Putamen (tissue), 1 donor: ENCODE measurements around the gene TEX14.

Source experiments
- DNase-seq: peaks from one replicate; pipeline ENCODE4 v3.0.0-alpha.2; 2016; ENCODE audit warnings: low spot score

The TEX14 gene

DNA sequence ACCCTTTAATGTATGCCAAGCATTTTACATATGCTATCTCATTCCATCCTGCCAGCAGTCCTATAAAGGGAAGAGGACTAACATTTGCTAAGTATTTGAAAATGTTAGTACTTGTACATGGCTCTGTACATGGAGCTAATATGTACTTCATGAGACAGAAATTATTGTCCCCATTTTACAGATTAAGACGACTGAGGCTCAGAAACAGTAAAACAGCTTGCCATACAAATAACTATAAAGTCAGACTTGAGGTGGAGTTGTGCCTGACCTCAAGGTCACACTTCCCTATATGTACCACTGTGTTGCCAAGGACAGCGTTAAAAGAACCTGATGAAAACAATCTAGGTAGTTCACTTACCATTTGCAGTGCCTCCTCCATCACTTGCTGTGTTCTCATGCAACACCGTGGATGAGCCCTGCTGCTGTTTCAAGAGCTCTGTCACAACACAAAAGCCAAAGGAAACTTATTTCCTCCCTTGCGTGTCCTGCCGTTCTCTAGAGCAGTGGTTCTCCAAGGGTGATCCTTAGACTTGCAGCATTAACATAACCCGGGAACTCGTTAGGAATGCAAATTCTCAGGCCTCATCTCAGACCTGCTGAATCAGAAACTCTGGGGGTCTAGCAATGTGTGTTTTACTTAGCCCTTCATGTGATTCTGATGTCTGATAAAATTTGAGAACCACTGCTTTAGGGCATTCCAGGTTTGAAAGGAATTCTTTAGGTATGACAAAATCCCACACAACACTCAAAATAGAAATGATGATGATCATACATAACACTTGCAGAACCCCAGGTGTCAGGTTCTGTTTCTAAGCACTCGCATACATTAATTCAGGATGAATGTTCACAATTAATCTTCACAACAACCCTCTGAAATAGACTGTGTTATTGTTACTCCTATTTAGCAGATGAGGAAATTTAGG is 126.2 kb downstream of the TEX14 start:
- DNase-seq: no peak

DNA sequence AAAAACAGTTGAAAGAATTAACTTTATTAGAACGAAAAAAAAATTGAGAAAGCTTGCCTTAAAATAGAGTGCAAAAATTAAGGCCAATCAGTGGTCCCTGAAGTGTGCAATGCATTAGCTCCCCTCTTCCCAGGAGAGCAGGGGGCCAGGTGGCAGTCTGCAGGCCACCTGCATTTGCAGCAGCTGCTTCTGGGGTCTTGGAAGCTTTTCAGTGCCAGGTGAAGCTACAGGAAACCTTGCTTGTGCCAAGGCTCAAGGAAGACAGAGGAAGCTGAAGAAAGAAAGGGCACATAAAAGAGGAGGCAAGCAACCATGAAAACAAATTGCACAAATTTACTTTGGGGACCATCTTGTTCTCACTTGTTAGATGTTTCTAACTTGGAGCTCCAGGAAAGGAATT is 126.9 kb downstream of the TEX14 start:
- no peak for DNase-seq

DNA sequence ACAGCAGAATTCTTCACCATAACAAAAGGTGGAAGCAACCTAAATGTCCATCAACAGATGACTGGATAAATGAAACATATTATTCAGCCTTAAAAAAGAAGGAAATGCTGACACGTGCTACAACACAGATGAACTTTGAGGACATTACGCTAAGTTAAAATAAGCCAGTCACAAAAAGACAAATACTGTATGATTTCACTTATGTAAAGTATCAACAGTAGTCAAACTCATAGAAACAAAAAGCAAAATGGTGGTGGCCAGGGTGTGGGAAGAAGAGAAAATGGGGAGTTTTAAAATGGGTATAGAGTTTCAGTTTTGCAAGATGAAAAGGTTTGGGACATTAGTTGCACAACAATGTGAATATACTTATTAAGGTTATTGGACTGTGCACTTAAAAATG is 127.6 kb downstream of the TEX14 start:
- no peak for DNase-seq

DNA sequence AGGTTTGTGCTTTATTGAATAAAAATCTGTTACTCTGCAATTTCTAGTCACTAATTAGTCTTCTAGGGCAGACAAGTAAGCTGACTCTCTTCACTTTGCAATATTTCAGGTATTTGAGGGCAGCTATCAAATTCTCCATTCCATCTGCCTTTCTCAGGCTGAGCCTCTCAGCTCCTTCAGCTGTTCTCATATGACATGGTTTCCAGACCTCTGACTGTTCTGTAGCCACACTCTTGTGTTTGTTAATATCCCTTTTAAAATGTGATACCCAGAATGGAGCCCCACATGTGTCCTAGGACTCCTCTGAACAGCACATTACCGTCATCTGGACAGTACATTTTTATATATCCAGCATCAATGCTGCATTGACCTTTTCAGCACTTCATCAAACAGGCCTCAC is 131.3 kb downstream of the TEX14 start:
- DNase-seq: no peak

DNA sequence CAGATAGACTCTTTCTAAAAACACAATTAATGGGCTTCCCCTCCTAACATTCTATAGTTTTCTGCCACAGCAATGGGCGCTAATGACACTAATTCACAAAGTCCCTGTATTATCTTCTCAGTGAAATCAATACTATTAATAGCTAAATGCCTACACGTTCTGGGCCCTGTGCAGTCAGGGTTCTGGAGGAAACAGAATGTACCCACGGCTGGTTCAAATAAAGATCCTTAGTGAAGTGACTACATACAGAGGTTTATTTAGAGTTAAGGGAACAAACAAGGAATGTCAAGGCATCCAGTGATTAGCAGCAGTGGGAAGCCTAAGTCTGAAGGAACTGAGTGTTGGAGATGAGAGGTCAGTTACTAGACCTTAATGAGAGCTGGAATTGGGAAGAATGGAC is 133.9 kb downstream of the TEX14 start:
- no peak for DNase-seq

DNA sequence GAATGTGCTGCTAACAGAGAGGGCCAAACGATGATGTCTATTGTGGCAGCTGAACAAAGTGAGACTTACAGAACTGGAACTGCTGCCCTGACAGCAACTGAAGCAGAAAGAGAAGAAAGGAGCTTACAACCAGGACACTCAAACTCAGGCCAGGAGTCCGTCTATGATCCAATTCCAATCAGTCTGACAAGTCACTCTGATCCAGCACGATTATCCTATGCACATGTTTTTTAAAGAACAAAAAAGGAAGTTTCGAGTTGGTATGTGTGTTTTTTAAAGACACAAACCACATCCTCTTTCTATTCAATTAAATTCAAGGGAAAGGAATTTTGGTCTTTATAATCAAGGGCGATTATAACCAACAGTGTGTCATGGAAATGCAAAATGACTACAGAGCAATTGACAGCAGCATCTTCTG is 135.0 kb downstream of the TEX14 start:
- peak; percentile 80 for DNase-seq

DNA sequence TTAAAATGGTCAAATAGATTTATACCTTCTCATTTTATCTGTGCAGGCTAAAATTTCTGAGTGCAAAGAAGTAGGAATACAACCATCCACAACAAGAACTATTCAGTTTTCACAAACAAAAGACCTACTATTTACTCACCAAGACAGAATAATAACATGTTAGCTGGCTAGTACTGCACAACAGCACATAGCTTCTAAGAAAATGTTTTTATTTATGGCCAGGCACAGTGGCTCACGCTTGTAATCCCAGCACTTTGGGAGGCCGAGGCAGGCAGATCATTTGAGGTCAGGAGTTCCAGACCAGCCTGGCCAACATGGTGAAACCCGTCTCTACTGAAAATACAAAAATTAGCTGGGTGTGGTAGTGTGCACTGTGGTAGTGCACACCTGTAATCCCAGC is 136.7 kb downstream of the TEX14 start:
- peak; percentile 80 for DNase-seq

DNA sequence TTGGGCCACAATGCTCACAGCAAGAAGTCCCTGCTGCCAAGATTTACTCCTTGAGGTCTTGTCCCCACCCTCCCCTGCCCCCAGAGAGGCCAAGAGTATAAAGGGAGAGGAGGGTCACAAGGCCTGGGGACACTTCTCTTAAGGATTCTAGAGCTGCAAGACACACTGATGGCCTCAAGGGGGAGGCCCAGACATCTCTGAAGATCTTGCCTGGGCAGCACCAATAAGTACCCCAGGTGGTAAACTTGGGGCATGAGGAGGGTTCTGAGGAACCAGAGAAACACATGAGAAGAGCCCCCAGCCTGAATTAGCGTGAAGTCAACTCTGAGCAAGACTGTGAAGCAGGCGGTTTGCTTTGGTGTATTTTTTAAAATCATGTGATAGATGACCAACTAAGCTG is 150.6 kb downstream of the TEX14 start:
- DNase-seq: no peak

DNA sequence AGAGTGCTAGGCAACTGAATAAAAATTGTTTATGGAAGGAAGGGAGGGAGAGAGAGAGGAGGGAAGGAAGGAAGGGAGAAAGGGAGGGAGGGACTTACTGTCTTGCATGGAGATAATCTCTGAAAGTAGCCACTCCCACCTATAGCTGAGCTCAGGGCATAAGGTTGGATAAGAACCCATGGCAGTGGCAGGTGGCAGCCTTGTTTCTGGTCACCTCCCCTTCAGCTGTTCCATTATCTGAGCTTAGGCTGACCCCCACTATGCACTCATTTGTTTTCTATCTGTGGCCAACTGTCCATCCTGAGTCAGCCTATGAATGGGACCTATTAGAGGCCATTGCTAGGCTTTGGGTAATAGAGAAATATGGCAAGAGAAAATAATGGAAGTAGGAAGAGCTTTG is 152.1 kb downstream of the TEX14 start:
- DNase-seq: no peak

DNA sequence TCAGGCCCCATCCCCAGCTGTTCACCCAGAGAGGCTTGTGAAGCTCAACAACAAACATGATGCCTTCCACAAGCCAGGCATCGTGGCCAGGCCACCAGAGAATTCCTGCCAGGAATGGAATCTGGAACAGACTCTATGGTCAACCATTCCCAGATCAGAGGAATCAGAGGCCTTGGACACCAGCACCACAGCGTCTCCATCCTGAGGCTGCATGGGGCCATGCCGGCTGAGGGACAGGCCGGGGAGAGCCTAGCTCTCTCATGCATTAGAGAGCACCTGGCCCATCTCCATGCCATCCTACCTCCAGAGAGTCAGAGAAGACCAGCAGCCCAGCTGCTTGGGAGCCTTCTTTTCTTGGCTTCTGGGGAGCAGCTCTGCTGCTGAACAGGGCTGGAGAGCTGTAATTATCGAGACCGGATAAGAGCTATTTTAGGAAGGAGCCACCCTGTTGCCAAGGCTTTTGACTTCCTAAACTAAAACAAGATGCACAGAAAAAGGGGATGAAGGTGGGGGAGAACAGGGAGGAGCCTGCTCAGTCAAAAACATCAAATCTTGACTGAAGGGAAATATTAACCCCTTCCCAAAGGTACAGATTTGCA is 152.9 kb downstream of the TEX14 start:
- no peak for DNase-seq

DNA sequence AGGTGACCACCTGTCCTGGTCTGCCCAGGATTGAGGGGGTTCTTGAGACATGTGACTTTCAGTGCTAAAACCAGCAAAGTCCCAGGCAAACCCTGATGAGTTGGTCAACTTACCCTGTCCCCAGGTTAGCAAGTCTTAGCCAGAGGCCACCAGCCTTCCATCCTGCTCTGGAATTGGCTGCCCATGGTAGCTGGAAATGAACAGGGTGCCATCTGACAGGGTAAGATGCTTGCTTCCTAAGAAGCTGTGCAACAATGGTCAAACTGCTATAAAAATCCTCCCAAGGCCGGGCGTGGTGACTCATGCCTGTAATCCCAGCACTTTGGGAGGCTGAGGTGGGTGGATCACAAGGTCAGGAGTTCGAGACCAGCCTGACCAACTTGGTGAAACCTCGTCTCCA is 154.6 kb downstream of the TEX14 start:
- DNase-seq: no peak

DNA sequence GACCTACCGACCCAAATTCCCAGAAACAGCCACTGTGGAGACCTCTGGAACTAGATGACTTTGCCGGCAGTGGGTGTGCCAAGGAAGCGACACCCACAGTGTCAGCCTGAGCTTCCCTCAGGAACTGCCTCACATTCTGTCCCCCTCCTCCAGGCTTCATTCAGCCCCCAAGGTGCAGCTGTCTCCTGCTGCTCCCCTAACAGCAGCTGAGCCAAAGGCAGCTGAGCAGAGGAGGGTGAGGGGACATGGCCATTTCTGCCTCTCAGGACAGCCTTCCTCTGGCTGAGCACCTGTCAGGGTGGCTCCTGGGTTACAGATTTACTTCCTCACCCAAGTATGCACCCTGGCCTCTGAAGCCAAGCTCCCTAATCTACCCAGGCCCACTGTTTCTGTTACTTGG is 155.3 kb downstream of the TEX14 start:
- no peak for DNase-seq

DNA sequence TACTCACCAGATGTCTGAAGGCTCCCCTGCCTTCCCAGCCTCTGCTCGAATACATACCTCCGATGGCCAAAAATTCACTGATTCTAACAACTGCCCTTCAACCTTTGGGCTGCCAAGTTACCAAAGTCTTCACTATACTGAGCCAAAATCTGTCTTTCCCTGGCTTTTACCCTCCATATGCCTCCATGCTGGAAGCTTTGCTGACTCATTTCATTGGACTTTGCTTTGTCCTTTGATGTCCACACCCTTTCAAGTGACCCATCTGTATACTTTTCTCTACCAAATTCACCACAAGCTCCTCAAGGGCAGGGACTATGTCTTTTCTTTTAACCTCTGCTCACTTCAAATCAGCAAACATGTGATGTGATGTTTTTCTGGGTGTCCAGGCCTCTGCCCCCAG is 156.4 kb downstream of the TEX14 start:
- DNase-seq: no peak

DNA sequence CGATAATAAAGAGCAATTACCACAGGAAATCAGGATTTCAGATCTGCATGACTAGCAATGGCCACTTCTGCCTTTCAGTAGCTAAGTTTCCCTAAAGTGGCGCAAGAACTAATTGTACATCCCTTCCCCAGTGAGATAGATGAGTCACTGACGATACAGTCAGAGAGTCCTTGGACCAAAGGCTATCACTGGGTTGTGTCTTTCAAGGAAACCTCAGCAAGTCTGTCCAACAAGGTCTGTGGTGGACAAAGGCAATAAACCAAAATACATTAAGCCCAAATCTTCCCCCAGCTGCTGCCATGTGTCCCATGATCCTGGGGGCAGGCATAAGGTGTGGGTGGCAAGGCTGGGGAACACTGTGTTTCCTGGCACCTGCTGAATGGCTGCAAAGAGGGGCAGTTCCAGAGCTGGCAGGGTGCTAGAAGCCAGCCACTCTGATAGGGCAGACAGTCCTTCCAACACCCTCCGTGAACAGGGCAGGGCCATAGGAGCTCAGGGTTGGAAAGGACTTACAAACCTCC is 156.9 kb downstream of the TEX14 start:
- DNase-seq: no peak

DNA sequence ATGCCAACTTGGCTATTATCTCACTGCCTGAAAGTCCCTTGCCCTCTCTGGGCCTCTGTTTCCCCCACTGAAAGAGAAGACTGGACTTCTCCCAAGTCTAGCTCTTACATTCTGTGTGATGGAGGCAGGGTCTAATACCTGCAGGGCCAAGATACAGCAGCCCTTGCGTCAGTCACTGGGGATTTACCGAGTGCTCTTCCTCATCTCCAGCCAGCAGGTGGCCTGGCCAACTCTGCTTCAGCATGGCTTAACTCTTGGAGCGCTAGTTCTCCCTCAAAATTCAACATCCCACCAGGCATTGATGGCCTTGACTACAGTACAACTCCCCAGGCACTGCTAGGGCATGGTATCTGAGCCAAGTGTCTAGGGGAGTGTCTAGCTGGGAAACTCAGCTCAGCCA is 157.5 kb downstream of the TEX14 start:
- DNase-seq: no peak

DNA sequence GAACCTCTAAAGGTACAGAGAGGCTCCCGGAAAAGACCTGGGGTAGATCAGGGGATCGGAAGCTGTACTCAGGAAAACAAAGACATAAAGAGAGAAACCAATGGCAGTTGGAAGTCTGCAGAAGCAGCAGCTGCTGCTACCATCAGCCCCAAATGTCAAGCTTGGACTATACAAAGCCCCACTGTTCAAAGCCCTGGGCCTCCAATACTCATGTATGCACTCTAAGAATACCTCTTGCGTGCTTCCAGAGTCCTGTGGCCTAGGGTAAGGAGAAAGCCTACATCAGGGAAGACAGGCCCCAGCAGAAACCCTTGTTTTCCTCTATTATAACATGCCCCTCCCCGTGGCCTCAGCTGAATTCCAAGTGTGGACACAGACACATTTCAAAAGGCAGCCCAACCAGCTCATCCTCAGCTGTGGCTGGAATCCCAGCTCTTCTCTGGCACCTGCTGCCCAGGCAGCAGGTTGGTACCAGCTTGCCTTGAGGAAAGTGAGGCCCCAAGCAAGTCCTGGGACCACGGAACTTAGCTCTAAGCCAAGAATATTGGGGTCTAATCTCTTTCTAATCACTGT is 158.1 kb downstream of the TEX14 start:
- DNase-seq: no peak

DNA sequence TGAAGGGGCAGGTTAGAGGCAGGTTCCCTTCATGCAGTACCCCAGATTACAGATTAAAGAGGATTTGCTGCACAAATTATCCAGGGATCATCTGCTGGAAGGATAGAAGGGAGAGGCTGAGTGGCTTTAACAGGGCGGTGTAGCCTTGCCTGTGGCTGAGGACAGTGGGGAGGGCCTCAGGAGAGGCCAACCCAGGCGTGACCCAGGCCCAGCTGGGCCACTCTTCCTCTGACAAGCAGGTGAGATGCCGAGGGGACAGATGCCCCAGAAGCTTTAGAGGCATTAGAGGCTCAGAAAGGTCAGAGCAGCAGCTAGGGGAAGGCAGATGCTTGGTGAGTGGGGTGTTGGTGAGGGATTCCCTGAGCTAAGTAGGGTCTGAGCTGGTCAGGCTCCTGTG is 159.3 kb downstream of the TEX14 start:
- no peak for DNase-seq

DNA sequence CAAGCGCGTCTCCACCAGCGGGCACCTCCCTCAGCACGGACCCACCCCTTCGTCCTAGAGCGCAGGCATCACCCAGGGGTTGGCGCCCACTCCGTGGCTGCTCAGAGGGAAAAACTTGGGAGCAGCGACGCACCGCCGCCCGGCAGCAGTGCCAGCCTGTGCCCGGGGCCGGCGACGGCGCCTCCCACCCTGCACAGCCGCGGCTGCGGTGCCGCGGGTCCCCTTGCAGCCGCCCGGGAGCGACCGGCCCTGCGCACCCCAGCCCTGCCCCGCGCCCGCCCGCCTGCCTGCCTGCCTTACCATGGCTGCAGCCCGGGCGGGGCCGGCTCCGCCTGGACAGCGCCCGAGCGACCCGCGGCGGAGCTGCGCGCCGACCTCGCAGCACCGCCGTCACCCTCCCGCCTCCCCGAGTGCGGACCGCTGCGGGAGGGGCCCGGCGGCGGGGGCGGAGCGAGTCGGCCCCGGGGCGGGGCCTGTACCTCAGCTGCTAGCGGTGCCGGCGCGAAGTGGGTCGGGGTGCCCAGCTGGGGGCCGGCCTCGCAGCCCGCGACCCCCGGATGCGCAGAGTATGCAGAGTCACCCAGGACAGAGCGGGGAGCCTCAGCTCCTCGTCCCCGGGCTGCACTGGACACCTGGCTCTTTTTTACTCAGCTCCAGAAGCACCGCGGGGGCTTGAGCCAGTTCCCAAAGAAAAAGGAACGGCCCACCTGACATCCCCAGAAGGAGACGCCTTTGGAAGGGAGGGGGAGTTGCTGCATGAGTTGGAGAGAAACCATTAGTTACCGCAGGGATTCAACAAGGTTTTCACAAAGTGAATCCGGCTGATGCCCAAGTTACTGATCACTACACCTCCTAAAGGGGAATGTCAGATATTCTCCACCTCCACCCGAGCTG is 159.9 kb downstream of the TEX14 start:
- DNase-seq: peak; percentile 90

DNA sequence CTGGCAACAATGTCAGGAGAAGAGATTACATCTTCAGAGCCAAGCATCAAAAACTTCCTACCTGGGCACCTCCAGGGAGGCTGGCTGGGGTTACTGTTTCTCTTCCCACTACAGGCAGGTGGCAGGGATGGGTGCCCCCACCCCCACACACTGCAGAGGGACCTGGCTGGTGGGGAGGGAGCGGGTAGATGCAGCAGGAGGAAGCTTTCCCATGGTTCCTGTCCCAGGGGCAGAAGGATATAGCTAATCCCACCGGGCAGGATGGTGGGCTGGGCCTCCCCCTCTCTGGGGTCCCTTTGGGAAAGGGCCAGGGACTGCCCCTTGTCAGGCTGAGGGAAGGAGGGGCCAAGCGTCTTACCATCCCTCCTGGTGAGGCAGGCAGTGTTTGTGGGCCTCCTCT is 160.7 kb downstream of the TEX14 start:
- no peak for DNase-seq

DNA sequence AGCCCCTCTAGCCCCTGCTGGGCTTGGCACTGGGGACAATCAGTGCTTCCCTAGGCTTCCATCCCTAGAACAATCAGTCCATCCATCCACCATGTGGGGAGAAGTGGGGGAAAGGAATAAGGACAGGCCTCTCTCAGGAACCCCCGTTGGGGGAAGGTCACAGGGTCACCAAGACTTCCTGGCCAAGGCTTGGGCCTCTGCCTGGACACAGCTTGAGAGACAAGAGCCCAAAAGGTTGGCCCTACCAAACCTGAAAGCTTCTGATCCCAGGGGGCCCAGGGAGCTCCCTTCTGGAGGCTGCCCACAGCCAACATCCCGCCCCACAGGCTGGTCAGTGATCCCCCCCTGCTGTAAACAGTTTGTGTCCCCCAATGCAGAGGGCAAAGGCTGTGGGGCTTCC is 161.2 kb downstream of the TEX14 start:
- DNase-seq: no peak

DNA sequence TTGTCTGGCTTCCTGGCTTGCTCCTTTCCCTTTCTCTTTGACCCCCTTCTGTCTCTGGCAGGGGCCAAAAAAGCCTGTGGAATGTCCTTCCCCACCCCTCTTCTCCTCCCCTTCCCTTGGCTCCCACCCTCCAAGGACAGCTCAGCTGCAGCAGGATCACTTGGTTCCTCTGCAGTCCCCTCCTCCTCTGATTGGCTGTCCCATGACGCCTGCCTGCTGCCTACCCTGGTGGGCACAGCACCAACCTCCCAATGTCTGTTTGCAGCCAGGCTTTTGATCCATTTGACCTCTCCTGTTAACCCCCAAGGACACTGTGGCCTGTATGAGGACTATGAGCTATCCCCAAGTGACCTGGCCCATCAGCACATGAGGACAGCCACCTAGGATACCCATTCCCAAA is 162.6 kb downstream of the TEX14 start:
- DNase-seq: peak; percentile 91

DNA sequence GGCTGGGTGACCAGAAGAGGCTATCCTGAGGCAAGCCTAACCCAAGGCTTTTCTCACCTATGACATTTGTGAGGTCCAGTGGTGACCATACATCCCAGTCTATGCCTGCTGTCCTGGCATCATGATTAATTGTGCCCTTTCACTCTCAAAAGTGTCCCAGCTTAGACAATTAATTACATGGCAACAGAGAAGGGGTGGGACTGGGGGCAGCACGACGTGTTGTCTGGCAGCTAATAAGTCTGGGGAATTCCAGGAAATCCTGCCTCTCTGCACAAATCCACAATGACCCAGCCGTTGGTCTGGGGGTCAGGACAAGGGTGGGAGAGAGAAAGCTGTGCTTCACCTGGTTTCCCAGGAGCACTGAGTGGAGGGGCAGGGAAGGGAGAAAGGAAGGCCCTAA is 163.4 kb downstream of the TEX14 start:
- DNase-seq: no peak
